Astrocyte of the cerebellum (primary cell): ENCODE data around the gene CLNK.
"Not testable (repeated sequence)": the region's sequence is repeated elsewhere in the genome, so short reads cannot be mapped to it uniquely, and the experiment has no call there.

ENCODE experiments used
- DNase-seq: peaks from one replicate; pipeline ENCODE4 v3.0.0-alpha.2; 2011; ENCODE audit warnings: low read depth
- H3K4me3 ChIP-seq: 2 replicates; pipeline ENCODE4 v1.5.1; 2011; ENCODE audit warnings: mild to moderate bottlenecking, low read depth, low read length, moderate library complexity
- in situ Hi-C: cut with HindIII; loops from 2 replicates; pipeline ENCODE4 v1.10.0; 2017; ENCODE audit warnings: low sequenced_read_pairs
- TF ChIP-seq, protein P1 (sequence below): IDR thresholded peaks from 2 replicates; pipeline ENCODE4 v1.5.1; 2012; ENCODE audit warnings: low read length, low read depth, moderate library complexity, mild to moderate bottlenecking; ENCODE audit errors: missing control alignments

CLNK gene

DNA sequence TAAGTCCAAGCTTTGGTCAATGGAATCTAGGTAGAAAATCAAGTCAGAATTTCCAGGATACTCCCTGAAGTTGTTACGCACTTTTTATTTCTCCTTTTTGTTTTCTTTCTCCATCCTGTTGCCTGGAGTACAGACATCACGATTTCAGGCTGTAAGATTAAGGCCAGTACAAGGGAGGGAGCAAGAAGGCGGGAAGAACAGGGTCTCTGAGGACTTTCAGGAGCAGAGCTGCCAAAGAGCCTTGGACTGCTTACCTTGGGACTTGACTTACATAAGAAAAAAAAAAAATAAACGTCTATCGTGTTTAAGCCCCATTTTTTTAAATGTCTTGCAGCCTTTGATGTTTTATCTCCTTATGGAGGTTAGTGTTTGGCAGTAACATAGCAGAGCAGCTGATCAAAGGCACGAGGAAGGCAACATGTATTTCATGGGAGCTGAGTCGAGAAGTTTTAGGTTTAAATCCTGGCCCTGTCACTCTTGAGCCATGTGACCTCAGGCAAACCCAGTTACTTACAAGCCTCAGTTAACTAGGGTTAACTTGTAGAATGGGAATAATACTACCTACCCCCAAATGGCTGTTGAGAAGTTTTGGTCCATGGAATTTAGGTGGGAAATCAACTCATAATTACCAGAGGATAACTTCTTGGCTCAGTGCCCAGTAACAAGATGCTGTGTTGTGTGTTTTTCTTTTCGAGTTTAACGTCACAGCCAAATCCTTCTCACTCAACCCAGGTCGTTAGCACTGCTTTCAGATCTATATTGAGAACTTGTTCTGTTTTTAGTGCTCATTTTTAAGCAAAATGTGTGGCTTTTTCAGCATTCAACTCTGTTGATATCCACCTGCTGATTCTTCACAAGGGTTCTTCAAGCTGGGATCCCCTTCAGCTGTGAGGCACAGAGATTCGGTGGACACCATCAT is 106.8 kb downstream of the CLNK start:
- no peak for DNase-seq
- H3K4me3 ChIP-seq = no peak overlapping the region
- TF ChIP-seq, protein P1, sequence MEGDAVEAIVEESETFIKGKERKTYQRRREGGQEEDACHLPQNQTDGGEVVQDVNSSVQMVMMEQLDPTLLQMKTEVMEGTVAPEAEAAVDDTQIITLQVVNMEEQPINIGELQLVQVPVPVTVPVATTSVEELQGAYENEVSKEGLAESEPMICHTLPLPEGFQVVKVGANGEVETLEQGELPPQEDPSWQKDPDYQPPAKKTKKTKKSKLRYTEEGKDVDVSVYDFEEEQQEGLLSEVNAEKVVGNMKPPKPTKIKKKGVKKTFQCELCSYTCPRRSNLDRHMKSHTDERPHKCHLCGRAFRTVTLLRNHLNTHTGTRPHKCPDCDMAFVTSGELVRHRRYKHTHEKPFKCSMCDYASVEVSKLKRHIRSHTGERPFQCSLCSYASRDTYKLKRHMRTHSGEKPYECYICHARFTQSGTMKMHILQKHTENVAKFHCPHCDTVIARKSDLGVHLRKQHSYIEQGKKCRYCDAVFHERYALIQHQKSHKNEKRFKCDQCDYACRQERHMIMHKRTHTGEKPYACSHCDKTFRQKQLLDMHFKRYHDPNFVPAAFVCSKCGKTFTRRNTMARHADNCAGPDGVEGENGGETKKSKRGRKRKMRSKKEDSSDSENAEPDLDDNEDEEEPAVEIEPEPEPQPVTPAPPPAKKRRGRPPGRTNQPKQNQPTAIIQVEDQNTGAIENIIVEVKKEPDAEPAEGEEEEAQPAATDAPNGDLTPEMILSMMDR = no peak
- in situ Hi-C loops = no loop called here

DNA sequence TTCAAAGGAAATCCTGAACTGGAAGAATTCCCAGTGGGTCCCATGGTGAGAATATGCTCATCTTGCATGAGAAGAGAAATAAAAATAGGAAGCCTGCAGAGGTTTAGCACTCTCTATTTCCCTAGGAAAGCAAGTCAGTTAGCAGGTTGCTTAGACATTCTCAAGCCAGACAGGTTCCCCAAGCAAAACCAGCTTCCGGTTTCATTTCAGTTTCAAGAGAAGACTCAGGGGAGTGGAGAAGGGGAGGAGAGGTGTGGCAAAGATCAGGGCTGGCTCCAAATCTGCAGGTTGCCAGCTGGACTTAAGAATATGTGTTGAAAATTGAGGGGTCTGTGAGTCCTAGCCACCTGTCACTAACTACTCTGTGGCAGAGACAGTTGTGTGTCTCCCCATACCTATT is 107.5 kb downstream of the CLNK start:
- in situ Hi-C loops = no loop called here
- TF ChIP-seq, protein P1 = no peak
- H3K4me3 ChIP-seq = no peak overlapping the region
- no peak for DNase-seq

DNA sequence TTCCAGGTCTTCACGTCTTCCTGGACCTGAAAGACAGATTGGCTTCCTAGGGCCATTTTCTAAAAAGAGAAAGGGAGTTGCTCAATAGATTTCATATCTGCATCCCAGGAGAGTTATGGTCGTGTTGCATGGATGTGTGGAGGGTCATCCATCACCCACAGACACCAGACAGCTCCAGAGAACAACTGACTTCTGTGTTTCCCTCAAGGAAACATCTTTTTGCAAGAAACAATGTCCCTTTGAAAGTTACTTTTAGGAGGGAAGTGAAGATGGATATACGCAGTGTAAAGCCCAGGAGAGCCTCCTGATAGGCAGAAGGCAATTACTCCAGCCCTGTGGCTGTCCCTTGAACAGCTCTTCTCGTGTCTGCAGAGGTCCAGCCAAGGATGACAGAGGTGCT is 108.3 kb downstream of the CLNK start:
- DNase-seq = no peak
- no peak overlapping the region for H3K4me3 ChIP-seq
- in situ Hi-C loops = no loop called here
- TF ChIP-seq, protein P1 = no peak

DNA sequence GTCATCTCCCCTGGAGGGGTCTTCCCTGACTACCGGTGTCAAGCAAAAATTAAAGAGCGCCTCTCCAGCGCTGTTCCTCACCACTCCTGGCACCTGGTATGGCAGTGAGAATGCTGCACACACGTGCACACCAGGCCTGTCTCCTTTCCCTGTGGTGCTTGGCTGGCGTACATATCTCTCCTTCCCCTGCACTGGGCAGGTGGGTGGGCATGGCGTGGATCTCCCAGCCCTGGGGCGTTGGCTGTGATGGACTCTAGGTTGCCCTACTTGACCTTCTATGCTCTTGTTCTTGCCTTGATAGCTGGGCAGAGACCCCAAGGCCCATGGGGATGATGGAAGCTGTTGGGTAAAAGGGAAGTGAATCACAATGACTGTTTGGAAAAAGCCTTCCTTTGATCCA is 109.2 kb downstream of the CLNK start:
- TF ChIP-seq, protein P1 = no peak
- H3K4me3 ChIP-seq = no peak overlapping the region
- in situ Hi-C loops = no loop called here
- DNase-seq = no peak

DNA sequence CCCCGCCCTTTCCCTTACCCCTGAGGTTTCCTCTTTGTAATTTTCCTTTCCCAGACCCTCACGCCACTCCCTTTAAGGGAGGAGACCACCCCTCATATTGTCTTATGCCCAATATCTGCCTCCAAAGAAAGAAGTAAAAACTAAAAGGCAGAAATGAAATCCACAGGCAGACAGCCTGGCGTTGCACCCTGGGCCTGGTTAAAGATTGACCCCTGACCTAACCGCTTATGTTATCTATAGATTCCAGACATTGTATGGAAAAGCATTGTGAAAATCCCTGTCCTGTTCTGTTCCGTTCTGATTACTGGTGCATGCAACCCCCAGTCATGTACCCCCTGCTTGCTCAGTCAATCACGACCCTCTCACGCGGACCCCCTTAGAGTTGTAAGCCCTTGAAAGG is 110.0 kb downstream of the CLNK start:
- H3K4me3 ChIP-seq, in situ Hi-C loops, DNase-seq: not testable (repeated sequence)

DNA sequence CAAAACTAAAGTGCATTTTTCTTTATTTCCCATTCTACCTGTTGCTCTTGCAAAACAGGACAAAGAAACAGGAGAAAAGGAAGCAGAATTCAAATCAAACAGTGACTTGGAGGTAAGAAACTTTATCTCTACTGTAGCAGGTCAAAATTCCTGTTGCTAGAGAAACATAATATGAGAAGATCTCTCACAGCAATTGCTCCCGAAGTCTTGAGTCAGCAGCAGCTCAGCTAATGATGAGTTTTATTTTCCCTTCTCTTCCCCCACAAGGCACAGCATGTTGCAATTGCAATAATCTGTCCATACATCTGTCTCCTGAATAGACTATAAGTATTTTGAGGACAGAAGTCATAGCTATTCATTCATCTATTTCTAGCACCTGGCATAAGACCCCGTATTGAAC is 112.7 kb downstream of the CLNK start:
- DNase-seq = no peak
- in situ Hi-C loops = no loop called here
- no peak overlapping the region for H3K4me3 ChIP-seq
- TF ChIP-seq, protein P1 = no peak

DNA sequence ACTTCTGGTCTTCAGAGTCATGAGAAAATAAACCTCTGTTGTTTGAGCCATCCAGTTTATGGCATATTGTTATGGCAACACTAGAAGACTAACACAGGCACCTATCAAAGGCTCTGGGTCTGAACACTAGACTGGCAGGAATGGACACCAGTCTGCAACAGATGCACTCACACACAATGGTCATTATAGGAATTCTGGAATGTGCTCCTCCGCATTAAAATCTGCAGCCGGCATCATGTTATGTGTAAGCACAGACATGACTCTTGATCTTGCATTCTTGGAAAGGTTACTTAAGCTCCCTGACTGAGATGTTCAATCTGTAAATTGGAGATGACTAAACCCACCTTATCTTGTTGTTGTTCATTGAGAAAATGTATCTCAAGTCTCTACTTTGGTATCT is 115.1 kb downstream of the CLNK start:
- in situ Hi-C loops = no loop called here
- no peak for DNase-seq
- TF ChIP-seq, protein P1 = no peak
- H3K4me3 ChIP-seq = no peak overlapping the region
